Measurements from ENCODE around the gene EXOC6B. TPM values are rescaled to one million over a fixed set of nuclear protein-coding genes. Genes with fewer than 3 reads are reported as not detected.

EXOC6B gene
- total RNA-seq, 1 experiment from 2014 or later, result 40.1 TPM

DNA sequence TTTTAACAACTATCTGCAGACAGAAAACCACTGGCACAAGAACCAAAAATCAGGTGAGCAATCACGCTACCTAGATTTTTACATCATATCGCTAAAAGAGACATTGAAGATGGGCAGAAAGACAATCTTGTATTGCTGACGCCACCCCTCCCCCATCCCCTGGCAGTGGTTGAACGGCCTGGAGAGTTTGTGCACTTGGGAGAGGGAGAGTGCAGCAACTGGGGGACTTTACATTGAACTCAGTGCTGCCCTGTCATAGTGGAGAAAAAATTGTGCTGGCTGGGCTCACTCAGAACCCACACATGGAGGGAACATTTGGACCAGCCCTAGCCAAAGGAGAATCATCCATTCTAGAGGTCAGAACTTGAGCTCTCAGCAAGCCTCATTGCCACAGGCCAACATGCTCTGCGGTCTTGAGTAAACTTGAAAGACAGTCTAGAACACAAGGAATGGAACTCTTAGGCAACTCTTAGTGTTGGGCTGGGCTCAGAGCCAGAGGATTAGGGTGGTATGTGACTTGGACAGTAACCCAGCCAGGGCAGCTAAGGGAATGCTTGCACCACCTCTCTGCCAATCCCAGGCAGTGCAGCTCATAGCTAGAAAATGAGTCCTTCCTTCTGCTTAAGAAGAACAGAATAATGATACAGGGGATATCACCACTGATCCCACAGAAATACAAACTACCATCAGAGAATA, 458.2 kb downstream of the EXOC6B start:
- peak; percentile 52 for DNase-seq
- Histone ChIP-seq H3T11ph (ENCODE audit: low read length) (no peak overlapping the region), H2BK20ac (ENCODE audit: low read depth, low read length, poor library complexity, severe bottlenecking) (no peak overlapping the region), H2BK5ac (ENCODE audit: insufficient read length, low read length) (no peak overlapping the region), H3K23me2 (ENCODE audit: insufficient read length, low read depth, low read length, poor library complexity, severe bottlenecking) (no peaks in the 10 kb centered on the region), H2BK120ac (ENCODE audit: low read depth, low read length, poor library complexity, severe bottlenecking) (no peak overlapping the region), H3K79me2 (ENCODE audit: insufficient read depth, low read length) (no peaks in the 10 kb centered on the region), H3K18ac (ENCODE audit: insufficient read length, low read depth, low read length) (no peak overlapping the region), H4K8ac (replicated peaks; ENCODE audit: insufficient read length, low read depth, low read length) (no peak overlapping the region), H4K20me1 (ENCODE audit: control insufficient read depth, insufficient read depth, insufficient read length) (no peaks in the 10 kb centered on the region), H2BK12ac (ENCODE audit: insufficient read length, low read depth, low read length) (no peak overlapping the region), H2BK15ac (ENCODE audit: low read depth, low read length) (no peak overlapping the region), H3K9me3 (ENCODE audit: control insufficient read depth, low read depth, low read length) (no peaks in the 10 kb centered on the region), H3K4me1 (ENCODE audit: insufficient read depth, low read length) (peaks cover 6% of the 10 kb centered on the region; the same call in 1 of the 2 replicates), H2AFZ (ENCODE audit: low read length) (no peak overlapping the region), H2AK5ac (ENCODE audit: insufficient read length, low read length) (no peak overlapping the region), H3K14ac (ENCODE audit: insufficient read depth, low read length) (no peak overlapping the region), H3K27ac (ENCODE audit: insufficient read length, low read depth, low read length) (no peak overlapping the region), H3K23ac (ENCODE audit: insufficient read length, low read depth, low read length) (no peak overlapping the region), H3K27me3 (ENCODE audit: insufficient read depth, low read length) (no peaks in the 10 kb centered on the region), H3K56ac (ENCODE audit: insufficient read length, low read depth, low read length) (no peak overlapping the region), H3K9ac (ENCODE audit: extremely low read depth, insufficient read length, low read length) (no peak overlapping the region), H3K4me2 (ENCODE audit: insufficient read depth, insufficient read length, low read length) (no peak overlapping the region), H4K5ac (ENCODE audit: insufficient read length, low read depth, low read length) (no peak overlapping the region), H3K4ac (ENCODE audit: low read depth, low read length) (no peak overlapping the region), H4K91ac (ENCODE audit: insufficient read length, low read depth, low read length) (no peak overlapping the region), H3K79me1 (ENCODE audit: insufficient read depth, low read depth, low read length, poor library complexity, severe bottlenecking) (no peaks in the 10 kb centered on the region)
- H3K9me3 Mint-ChIP-seq, result peaks cover 7 to 11% of the 10 kb centered on the region in 2 experiments; a peak in 4 of 5 replicates
- TF ChIP-seq, protein P1, sequence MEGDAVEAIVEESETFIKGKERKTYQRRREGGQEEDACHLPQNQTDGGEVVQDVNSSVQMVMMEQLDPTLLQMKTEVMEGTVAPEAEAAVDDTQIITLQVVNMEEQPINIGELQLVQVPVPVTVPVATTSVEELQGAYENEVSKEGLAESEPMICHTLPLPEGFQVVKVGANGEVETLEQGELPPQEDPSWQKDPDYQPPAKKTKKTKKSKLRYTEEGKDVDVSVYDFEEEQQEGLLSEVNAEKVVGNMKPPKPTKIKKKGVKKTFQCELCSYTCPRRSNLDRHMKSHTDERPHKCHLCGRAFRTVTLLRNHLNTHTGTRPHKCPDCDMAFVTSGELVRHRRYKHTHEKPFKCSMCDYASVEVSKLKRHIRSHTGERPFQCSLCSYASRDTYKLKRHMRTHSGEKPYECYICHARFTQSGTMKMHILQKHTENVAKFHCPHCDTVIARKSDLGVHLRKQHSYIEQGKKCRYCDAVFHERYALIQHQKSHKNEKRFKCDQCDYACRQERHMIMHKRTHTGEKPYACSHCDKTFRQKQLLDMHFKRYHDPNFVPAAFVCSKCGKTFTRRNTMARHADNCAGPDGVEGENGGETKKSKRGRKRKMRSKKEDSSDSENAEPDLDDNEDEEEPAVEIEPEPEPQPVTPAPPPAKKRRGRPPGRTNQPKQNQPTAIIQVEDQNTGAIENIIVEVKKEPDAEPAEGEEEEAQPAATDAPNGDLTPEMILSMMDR (conservative IDR thresholded peaks at IDR 0.05), result peak; percentile 55
- no peak overlapping the region for H3K4me3 Mint-ChIP-seq
- H3K36me3 Mint-ChIP-seq (ENCODE audit: insufficient read depth in 1 of 3, low read depth in 3 of 3), result peaks cover 8 to 13% (median 10%) of the 10 kb centered on the region in 3 experiments; a peak in 6 of 7 replicates
- H3K27ac Mint-ChIP-seq, result peak overlapping the region in 1 of 3 experiments; percentile 34; a peak in 1 of 7 replicates
- no peaks in the 10 kb centered on the region for H3K27me3 Mint-ChIP-seq (ENCODE audit: low read depth)
- no CpG with 5 or more reads among the region's 5 CpGs for WGBS (ENCODE audit: extremely low coverage, insufficient read length, low lambda C conversion rate)
- H3K4me1 Mint-ChIP-seq, result peaks cover 5 to 10% of the 10 kb centered on the region in 2 experiments
